HG03378 (cell line): ENCODE data around the gene PLXDC1.
A peak's percentile ranks its signal among the peaks of the same experiment; 100 is the strongest.
"Not testable (repeated sequence)": the region's sequence is repeated elsewhere in the genome, so short reads cannot be mapped to it uniquely, and the experiment has no call there.

Experiments used
- ATAC-seq: cut with Tn5 transposase; IDR thresholded peaks from one replicate; pipeline ENCODE4 v1.9.1; 2021; ENCODE audit warnings: mild to moderate bottlenecking, moderate library complexity; ENCODE audit not compliant: unreplicated experiment

Gene PLXDC1

DNA sequence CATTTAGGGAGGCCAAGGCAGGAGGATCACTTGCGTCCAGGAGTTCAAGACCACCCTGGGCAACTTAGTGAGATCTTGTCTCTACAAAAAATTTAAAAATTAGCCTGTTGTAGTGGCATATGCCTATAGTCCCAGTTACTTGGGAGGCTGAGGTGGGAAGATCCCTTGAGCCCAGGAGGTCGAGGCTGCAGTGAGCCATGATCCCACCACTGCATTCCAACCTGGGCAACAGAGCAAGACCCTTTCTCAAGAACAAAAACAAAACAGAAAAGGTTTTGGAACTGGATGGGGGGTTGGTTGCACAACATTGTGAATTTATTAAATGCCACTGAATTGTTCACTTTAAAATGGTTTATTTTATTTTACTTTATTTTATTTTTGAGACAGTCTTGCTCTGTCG lies 21.2 kb downstream of the PLXDC1 start:
- ATAC-seq: no peak

DNA sequence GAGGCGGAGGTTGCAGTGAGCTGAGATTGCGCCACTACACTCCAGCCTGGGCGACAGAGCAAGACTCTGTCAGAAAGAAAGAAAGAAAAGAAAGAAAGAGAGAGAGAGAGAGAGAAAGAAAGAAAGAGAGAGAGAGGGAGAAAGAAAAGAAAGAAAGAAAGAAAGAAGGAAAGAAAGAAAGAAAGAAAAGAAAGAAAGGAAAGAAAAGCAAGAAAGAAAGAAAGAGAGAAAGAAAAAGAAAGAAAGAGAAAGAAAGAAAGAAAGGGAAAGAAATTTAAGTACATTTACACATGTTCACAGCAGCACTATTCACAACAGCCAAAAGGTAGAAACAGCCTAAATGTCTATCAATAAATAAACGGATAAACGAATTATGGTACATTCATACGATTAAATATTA lies 21.9 kb downstream of the PLXDC1 start:
- ATAC-seq: not testable (repeated sequence)

DNA sequence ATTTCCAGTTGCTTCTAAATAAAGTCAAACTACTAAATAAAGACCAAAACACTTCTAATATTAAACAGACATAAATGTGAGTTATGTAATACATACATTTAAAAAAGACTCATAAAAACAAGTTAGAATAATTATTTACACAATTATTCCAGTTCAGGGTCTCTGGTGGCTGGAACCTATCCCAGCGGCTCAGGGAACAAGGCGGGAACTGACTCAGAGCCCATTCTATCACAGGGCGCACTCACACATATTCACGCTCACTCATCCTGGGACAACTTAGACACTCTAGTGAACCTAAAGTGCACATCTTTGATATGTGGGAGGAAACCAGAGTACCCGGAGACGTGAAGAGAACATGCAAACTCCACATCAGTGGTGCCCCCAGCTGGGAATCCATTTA lies 25.0 kb downstream of the PLXDC1 start:
- ATAC-seq: no peak

DNA sequence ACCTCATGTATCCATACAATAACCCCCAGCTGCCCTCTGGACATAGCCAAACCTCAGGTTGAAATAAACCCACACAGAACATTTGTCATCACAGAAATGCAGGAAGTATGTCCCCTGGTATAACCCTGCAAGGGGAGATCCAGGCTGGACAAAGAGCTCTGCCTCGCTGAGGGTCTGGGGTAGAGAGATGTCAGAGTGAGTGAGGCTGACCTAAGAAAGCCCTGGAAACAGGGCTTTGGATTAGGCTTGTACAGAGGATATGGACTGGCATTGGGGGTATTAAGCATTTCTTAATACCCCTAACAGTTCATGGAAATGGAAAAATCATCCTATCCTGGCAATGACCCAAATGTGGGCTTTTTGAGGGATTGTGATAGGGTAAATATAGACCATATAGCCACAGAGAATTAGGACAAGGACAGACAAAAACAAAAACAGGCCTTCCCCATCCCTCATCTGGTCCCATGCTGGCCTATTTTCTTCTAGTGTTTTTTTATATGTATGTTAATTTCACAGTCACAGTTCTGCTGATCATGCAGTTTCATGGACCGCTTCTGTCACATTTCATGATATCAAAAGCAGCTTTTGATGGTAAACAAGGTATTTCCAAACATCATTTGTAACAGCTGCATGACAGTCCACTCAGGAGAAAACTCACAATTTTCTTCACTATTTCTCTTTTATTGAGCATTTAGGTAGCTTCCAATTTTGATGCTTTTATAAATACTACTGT lies 26.1 kb downstream of the PLXDC1 start:
- no peak for ATAC-seq

DNA sequence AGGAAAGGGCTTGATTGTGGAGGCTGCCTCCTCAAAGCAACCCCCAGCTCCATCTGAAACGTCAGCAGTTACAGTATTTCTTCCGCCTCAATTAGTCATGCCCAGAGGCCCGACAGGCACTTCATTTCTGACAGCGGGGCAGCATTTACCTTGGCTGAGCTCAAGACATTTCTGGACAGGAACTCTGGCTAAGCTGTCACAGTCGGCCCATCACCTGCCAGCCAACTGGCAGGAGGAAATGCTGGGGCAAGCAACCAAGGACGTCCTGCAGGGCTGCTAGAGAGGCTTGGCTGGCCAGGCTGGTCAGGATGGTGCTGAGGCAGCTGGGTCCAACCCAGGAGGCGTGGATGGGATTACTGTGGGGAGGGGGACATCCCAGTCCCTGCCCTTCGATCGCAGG lies 27.8 kb downstream of the PLXDC1 start:
- no peak for ATAC-seq

DNA sequence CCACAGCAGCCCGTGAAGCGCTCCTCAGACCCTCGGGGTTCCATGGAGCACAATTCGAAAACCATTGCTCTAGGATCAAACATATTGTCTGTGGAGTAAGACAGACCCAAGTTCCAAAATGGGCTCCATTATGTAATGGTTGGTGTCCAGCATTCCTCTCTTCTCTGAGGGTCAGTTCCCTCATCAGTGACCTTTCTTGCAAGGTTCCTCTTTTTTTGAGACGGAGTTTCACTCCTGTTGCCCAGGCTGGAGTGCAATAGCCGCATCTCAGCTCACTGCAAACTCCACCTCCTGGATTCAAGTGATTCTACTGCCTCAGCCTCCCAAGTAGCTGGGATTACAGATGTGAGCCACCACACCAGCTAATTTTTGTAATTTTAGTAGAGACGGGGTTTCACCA lies 28.4 kb downstream of the PLXDC1 start:
- ATAC-seq: no peak

DNA sequence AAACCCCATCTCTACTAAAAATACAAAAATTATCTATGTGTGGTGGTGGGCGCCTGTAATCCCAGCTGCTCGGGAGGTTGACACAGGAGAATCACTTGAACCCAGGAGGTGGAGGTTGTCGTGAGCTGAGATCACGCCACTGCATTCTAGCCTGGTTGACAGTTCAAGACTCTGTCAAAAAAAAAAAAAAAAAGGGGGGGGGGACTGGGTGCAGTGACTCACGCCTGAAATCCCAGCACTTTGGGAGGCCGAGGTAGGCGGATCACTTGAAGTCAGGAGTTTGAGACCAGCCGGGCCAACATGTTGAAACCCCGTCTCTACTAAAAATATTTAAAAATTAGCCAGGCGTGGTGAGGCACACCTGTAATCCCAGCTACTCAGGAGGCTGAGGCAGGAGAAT lies 29.5 kb downstream of the PLXDC1 start:
- not testable (repeated sequence) for ATAC-seq

DNA sequence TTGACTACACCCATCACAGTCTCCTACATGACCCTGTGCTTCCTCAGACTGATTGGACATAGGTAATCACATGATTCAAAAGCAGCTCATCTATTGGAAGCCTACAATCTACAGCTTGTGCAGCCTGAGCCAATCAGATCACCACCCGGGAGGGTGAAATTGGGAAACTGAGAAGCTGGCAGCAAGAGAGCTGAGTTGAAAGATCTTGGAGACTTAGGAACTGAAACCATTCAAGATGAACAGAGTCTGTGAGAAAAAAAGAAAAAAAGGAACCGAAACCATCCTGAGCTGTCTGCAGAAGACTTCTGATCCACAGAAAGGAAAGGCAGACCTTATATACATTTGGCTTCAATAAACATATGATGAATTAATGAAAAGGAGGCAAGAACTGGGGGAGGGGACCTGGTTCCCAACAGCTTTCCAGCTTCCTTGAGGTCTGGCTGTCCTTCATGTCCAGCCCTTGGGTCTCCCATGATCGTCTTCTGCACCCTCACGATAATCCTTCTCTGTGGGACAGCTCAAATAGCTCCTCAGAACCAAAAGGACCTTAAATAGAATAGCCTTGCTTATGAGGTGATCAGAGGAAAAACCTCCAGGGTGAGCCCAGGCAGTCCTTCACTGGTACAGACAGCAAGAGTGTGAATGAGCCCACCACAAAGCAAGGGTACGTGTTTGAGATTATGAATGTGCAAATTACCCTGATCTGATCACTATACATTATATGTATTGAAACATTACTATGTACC lies 32.6 kb downstream of the PLXDC1 start:
- ATAC-seq: peak; percentile 78

DNA sequence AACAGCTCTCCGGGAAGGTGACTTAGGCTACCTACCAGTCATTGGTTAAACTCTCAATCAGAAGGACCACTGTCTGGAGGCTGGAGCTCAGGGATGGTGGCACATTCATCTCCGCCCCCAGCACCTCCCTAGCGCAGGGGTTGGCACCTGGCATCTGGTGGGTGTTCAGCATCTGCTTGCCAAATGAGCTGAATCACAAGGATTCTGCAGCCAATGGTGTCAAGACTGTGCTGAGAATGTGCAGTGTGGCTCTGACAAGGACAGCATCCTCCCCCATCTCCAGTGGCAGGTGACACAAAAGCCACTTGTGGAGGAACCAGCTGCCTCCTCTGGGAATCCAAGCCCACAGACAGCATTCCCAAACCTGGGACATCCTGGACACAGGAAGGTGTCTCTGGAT lies 35.2 kb downstream of the PLXDC1 start:
- no peak for ATAC-seq

DNA sequence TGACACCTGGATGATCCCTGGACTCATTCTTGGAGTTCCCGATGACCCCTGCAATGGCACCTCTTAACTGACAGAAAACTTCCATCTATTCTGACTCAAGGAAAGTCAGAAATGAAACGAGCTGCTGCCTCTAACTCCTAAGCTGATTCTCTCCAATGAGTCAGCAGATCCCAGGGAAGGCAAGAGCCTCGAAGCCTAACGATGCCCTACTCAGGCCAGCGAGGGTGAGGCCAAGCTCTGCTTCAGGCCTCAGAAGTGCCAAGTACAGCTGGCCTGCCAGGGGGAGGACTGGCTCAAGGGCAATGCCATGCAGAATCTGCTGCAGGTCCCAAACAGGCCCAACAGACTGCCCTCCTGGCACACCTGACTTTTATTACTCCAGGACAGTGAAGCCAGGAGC lies 36.3 kb downstream of the PLXDC1 start:
- ATAC-seq: no peak

DNA sequence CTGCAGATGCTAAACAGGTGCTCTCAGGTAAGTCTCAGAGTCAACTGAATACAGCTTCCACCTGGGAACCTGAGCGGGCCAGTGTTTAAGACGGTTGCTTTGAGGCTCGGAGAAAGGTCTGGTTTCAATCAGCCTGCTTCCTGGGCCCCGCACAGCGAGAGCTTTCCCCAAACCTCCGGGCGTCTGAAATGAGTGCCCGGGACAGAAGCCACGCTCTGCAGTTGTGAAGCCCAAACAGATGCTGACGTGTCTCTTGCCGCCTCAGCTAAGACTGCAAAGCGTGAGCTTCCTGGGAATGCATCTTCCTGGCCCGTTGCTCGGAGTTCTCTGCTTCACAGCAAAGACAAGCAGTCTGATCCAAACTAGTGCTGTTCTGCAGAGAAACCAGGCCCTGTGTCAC lies 36.7 kb downstream of the PLXDC1 start:
- no peak for ATAC-seq

DNA sequence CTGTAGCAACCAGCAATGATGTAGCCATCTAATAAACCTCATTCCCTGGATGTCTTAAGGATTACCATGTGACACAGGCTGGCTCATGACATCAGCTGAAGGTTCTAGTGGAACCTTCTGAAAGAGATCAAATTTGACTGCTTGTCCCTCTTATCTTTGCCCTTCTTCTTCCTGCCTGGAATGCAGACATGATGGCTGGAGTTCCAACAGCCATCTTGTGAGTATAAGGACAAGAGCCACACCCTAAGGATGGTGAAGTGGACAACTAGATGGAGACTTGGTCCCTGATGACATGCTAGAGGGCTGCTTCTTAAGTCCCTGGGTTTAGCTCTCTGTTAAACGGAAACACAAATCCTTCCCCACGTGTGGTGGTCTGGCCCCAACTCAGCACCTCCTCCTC lies 37.6 kb downstream of the PLXDC1 start:
- no peak for ATAC-seq

DNA sequence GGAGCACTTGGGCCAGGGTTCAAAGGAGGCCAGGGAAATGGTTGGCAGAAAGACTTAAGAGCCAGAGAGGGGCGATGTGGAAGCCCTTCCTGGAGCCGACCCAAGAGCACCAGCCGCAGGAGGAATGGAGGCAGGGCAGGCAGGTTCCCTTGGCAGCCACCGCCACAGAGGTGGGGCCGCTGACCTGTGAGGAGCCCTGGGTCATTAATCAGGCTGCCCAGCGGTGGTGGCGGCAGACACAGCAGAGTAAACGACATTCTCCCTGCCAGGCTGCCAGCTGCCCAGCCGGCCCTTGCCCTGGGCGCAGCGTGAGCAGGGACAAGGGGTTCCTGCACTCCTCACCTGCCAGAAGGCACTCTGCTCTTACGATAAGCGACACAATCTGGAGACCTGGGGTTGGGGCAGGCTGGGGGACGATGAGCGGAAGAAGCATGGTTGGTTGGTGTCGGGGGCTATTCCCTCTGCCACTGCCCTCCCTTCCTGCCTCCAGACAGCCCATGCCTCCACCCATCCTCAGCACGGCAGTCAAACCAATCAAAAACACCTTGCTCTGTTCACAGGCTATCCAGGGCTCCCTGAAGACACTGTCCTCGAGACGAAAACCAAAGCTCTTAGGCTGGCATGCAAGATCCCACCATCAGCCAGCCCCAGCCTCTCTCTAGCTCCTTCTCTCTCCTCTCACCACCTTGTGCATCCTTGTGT lies 40.9 kb downstream of the PLXDC1 start:
- ATAC-seq: no peak

DNA sequence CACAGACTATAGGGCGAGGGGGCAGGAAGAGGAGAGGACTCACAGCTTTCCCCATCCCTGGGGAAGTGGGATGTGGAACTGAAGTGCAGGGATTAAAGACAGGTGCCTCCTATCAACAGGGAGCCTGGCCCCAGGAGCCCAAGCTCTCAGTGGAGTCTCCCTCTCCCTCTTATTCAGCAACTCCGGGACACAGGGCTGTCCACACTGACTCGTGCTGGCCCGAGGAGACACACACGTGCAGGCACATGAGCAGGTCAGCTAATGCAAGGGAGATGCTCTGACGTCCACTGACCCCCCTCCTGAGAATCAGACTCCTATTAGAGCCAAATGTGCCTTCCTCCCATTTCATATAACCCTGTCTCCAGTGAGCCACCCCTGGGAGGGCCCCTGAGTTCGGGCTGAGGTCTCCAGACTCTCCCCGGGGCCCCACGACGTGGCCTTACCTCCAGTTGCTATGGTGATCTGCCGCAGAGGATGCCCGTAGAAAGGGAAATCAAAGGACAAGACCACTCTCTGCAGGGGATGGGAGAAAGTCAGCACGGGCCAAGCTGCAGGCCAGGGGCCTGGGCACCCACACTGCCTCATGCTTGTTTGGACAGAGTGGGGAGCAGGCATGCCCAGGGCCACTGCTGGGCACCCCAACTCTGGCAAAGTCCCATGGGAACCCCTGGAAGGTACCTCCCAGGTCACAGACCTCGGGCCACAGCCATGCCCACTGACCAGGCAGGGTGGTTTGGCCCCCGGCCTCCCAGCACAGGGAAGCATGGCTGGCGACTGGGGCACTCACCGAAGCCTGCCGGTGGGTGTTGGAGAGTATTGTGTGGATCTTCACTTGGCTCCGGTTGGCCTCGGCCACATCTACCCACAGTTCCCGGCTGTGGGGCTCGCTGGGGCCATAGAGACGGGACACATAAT lies 42.7 kb downstream of the PLXDC1 start:
- no peak for ATAC-seq

DNA sequence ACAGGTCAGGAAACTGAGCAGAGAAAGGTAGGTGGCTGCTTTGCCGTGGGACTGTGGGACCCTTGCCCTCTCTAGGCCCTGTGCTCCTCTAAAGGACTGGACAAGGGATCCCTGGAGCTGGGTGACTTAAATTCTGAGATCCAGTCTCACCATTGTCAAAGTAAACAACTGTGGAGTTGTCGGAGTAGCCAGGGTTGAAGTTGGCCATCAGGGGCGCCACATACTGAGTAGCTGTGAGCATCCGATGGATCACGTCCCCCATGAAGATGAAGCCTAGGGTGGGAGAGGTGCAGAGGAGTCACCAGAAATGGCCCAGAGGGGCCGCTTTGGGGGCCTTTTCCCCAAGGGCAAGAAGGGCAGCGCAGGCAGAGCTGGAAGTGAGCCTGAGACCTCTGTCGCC lies 43.5 kb downstream of the PLXDC1 start:
- ATAC-seq: no peak

DNA sequence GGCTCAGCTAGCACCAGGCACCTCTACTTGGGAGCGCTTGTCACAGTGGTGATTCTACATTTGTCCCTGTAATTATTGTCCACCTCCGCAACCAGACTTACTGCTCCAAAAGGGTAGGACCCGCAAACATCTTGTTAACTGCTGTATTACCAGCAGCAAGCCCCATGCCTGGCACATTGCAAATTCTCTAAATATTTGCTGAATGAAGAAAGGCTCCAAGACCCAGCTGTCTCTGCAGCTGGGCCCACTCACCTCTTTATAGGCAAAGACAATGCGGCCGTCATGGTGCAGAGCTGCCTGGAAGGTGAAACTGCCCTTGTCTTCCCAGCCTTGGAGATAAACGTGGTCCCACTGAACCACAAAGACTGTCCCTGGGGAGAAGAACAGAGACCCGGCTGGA lies 44.3 kb downstream of the PLXDC1 start:
- ATAC-seq: no peak

DNA sequence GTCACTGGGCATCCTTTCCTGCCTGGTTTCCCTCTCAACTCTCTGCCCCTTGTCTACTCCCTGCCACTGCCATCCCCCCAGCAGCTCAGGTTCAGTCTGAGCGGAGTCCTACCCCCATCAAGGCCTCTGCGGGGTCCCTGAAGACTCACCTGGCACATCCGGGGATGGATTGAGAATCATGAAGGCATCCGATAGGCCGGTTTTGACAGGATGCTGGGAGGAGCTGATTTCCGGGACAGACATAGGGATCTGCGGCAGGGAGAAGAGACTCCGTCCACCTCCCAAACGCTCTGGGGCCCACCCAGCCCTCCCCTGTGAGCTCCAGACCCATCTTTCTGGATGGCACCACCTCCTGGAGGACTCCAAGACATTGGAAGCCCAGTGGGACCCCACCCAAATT lies 45.7 kb downstream of the PLXDC1 start:
- no peak for ATAC-seq

DNA sequence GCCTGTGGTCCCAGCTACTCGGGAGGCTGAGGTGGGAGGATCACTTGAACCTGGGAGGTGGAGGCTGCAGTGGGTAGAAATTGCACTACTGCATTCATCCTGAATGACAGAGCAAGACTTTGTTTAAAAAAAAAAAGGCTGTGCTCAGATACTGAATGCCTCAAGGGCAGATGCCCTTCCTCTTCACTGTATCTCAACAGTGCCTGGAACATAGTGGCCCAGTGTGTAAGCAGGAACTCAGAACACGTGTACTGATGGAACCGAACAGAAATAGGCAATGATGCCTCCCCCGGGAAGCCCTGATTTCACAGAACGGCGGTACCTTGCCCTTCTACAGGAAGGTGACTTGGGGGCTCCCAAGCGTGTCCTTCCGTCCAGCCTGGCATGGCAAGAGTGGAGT lies 46.8 kb downstream of the PLXDC1 start:
- ATAC-seq: no peak

DNA sequence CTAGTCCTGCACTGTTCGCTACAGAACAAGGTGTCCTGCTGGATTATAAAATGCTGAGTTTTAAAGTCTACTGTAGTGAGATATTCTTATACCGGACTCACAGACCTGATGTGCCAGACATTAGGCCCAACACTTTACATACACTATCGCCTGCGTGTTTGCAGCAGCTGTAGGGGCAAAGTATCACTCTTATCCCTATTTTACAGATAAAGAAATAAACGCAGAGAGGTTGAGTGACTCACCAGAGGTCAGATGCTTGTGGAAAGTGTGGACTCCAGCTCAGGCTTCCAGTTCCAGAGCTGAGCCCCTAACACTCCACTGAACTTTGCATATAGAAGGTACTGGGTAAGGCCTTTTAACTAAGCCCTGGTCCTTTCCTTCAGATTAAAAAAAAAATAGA lies 47.4 kb downstream of the PLXDC1 start:
- no peak for ATAC-seq

DNA sequence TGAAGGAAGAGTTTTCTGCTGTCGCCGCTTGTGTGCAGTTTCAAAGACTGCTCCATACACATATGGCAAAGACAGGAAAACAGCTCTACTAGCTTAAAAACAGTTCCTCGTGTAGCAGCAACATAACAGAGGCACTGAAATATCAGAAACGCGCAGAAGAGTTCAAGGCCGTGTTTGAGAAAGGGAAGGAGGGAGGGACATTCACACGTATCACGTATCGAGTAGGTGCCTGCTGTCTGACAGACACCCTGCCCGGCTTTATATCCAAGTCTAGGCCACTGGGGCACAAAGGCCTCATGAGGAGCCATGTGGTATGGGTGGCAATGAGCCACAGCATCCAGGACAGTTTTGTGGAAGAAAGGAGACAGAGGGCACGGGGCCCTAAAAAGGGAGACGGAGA lies 50.3 kb downstream of the PLXDC1 start:
- ATAC-seq: no peak

DNA sequence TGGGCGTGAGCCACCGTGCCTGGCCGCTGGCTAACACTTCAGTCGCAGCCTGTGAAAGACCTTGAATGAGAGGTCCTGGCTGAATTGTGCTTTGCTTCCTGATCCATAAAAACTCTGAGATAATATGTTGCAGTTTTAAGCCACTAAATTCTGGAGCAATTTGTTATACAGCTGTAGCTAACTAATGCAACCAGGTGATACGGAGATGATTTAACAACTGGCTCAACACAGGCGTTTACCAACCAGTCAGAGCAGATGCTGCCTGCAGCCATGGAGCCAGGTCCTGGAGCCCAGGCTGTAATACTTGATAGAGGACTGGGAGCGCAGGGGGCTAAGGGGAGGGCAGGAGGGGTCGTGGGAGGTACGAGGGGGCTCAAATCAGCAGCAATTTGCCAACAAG lies 50.9 kb downstream of the PLXDC1 start:
- no peak for ATAC-seq
